ENCODE data around the gene DMRTC2.

DNA sequence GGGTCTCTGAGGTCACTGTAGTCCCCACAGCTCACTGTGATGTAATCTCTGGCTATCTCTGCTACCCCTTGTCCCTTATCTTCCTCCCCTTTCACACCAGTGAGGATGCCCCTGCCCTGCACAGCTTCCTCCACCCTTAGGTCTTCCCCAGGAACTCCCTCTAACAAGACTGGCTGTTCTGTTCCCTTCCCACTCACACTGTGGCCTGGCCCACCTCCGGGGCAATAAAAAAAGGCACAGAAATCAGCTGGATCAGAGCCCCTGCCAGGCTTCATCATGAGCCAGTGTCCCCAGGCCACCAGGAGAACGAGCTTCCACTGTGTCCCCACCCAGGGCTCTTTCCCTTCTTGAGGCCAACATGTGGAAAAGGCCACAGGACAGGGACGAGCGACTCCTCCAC, 43.8 kb upstream of the DMRTC2 start:
- TF ChIP-seq, protein P1, sequence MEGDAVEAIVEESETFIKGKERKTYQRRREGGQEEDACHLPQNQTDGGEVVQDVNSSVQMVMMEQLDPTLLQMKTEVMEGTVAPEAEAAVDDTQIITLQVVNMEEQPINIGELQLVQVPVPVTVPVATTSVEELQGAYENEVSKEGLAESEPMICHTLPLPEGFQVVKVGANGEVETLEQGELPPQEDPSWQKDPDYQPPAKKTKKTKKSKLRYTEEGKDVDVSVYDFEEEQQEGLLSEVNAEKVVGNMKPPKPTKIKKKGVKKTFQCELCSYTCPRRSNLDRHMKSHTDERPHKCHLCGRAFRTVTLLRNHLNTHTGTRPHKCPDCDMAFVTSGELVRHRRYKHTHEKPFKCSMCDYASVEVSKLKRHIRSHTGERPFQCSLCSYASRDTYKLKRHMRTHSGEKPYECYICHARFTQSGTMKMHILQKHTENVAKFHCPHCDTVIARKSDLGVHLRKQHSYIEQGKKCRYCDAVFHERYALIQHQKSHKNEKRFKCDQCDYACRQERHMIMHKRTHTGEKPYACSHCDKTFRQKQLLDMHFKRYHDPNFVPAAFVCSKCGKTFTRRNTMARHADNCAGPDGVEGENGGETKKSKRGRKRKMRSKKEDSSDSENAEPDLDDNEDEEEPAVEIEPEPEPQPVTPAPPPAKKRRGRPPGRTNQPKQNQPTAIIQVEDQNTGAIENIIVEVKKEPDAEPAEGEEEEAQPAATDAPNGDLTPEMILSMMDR (IDR thresholded peaks at IDR 0.05), result no peak
- no peak for TF ChIP-seq EZH2 (IDR thresholded peaks at IDR 0.05; ENCODE audit: borderline replicate concordance, insufficient read depth, low read depth, low read length, poor library complexity, severe bottlenecking)
